ENCODE data around the gene C1QTNF6.

DNA sequence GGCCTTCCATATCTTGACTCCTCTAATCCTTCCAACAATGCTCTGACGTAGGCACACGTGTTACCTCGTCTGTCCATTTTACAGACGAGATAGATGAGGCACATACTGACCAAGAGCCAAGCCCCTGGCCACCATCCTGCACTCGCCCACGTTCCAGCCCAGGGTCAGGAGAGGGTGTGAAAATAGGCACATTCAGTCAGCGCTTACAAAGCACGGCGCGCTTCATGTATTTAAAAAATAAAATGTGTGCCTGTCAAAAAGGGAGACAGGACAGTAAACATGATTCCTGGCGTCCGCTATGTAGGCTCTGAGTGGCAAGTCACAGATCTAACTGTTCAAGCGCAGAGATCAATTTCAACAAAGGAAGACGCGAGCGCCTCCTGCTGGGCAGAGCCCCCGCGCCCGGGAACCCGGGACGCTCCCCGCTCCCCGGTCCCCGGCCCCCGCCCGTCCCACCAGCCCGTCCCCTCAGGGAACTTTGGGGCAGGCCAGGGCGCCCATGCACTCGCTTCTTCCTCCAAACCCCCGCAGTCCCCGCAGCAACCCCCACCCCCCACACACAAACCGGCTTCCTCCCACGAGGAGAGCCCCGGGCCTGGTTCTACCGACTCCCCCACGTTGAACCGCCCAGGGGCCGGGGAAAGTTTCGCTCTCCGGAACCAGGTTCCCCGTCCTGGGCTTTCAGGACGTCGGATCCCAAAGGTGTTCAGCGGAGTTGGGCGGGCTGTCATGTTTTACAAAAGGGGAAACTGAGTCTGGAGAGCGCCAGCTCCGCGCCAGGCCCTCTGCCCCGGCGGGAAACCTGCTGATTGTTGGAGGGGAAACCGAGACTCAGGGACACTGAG lies 10.4 kb upstream of the C1QTNF6 start:
- TF ChIP-seq, protein P1, sequence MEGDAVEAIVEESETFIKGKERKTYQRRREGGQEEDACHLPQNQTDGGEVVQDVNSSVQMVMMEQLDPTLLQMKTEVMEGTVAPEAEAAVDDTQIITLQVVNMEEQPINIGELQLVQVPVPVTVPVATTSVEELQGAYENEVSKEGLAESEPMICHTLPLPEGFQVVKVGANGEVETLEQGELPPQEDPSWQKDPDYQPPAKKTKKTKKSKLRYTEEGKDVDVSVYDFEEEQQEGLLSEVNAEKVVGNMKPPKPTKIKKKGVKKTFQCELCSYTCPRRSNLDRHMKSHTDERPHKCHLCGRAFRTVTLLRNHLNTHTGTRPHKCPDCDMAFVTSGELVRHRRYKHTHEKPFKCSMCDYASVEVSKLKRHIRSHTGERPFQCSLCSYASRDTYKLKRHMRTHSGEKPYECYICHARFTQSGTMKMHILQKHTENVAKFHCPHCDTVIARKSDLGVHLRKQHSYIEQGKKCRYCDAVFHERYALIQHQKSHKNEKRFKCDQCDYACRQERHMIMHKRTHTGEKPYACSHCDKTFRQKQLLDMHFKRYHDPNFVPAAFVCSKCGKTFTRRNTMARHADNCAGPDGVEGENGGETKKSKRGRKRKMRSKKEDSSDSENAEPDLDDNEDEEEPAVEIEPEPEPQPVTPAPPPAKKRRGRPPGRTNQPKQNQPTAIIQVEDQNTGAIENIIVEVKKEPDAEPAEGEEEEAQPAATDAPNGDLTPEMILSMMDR (IDR thresholded peaks at IDR 0.05) = peak in 3 of 4 experiments; percentile 62 to 94 (median 67)
- peak; percentile 8 for TF ChIP-seq POLR2AphosphoS5 (IDR thresholded peaks at IDR 0.05)
